Activated CD4-positive, alpha-beta T cell treated with anti-CD3 and anti-CD28 coated beads for 36 hours (primary cell): ENCODE results near the gene TLR9. TPM values are rescaled to one million over a fixed set of nuclear protein-coding genes. Genes with fewer than 3 reads are reported as not detected.
A peak's percentile ranks its signal among the peaks of the same experiment; 100 is the strongest.

Experiments
- ATAC-seq: fragments of 200-7000 bp; cut with Tn5 transposase; one replicate; pipeline ENCODE4 v1.10.0; 2021; ENCODE audit warnings: mild to moderate bottlenecking, moderate library complexity
- CTCF ChIA-PET: fragments of 350-600 bp; sonication (Branson Sonifier 250); formaldehyde crosslinking; loops from one replicate; lab custom pipeline; 2021; ENCODE audit warnings: antibody characterized with exemption; lab: Charles Lee
- POLR2A ChIA-PET: fragments of 350-600 bp; sonication (Branson Sonifier 250); formaldehyde crosslinking; loops from one replicate; lab custom pipeline; 2021; ENCODE audit warnings: antibody characterized with exemption, inconsistent platforms; lab: Charles Lee
- DNase-seq: peaks from one replicate; pipeline ENCODE4 v3.0.0-alpha.2; 2020
- H3K27ac Mint-ChIP-seq: one replicate; pipeline ENCODE4 v1.8.0; 2021; ENCODE audit warnings: mixed read lengths
- H3K27me3 Mint-ChIP-seq: one replicate; pipeline ENCODE4 v1.8.0; 2021; ENCODE audit warnings: mixed read lengths
- H3K36me3 Mint-ChIP-seq: one replicate; pipeline ENCODE4 v1.8.0; 2021; ENCODE audit warnings: low read depth, mixed read lengths
- H3K4me1 Mint-ChIP-seq: one replicate; pipeline ENCODE4 v1.8.0; 2021; ENCODE audit warnings: mixed read lengths
- H3K4me3 Mint-ChIP-seq: one replicate; pipeline ENCODE4 v1.8.0; 2021; ENCODE audit warnings: mild to moderate bottlenecking, moderate library complexity, mixed read lengths
- H3K9me3 Mint-ChIP-seq: one replicate; pipeline ENCODE4 v1.8.0; 2021; ENCODE audit warnings: low read depth, mixed read lengths
- intact Hi-C, 2 experiments: fragments of 100-400 bp; cut with DNase I in 1 of 2; cut with micrococcal nuclease in 1 of 2; formaldehyde crosslinking; loops; one replicate each; pipeline versions ENCODE4 v1.14.2 to v1.15.1; 2022 to 2024; cut with DNase I, micrococcal nuclease
- total RNA-seq, 2 experiments: library from RNA; stranded (reverse); gene quantifications; one replicate each; pipeline ENCODE4 v1.2.3, GENCODE V29; 2021

TLR9 gene
- total RNA-seq, 2 experiments from 2014 or later, result 0.59 to 0.74 TPM

DNA sequence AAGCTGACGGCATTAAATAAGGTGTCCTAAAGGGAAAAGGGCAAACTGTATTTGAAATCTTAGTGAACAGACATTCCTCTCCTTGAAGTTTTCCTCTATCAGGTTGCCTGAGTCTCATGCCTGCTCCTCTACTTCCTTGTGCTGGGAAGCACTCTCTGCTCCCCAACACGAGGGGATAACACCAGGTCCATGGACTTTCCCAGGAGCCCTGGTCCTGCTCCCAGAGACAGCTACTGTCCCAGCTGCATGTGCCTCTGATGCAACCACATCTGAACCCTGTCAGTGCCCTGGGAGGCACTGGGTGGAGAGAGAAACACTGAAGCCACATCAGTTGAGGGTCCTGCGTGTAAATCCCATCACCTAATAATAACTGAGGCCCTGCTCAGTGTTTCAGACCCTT, 7.4 kb downstream of the TLR9 start:
- ChIA-PET CTCF (interaction anchor here (1.2 to 11.1 kb wide), 8 partner anchors 12 to 137 kb away, joined by 3 to 191 read pairs (median 4); partner anchors contain the start of gene TWF2), POLR2A (interaction anchor here (0.6 kb wide), 1 partner anchor 16 kb away, joined by 3 read pairs; no protein-coding TSS in a partner anchor)
- H3K9me3 Mint-ChIP-seq, result no peaks in the 10 kb centered on the region
- intact Hi-C loops, result no loop called here
- no peak overlapping the region for H3K4me3 Mint-ChIP-seq
- no peaks in the 10 kb centered on the region for H3K27me3 Mint-ChIP-seq
- DNase-seq (peak; percentile 12), ATAC-seq (no peak)
- H3K36me3 Mint-ChIP-seq, result peaks cover 28% of the 10 kb centered on the region
- peaks cover 61% of the 10 kb centered on the region for H3K4me1 Mint-ChIP-seq
- peak overlapping the region; percentile 85 for H3K27ac Mint-ChIP-seq

DNA sequence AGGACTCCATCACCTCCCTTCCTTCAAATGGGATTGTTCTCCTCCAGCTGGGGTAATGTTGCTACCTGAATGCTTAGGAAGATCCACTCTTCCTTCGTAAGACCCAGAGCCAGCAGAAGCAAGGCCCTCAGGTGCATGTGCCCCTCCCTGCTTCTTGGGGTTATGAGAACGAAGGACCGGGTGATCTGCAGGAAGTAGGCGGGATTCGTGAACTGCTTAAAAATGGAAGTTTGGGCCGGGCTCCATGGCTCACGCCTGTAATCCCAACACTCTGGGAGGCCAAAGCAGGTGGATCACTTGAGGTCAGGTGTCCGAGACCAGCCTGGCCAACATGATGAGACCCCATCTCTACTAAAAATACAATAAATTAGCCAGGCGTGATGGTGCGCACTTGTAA, 8.0 kb downstream of the TLR9 start:
- Mint-ChIP-seq H3K9me3 (no peaks in the 10 kb centered on the region), H3K27ac (peak overlapping the region; percentile 85), H3K4me1 (peaks cover 54% of the 10 kb centered on the region), H3K27me3 (no peaks in the 10 kb centered on the region), H3K36me3 (peaks cover 34% of the 10 kb centered on the region), H3K4me3 (peak overlapping the region; percentile 21)
- intact Hi-C loops, result no loop called here
- CTCF ChIA-PET, result interaction anchor here (0.8 to 11.1 kb wide), 13 partner anchors 8 to 195 kb away, joined by 3 to 191 read pairs (median 4); partner anchors contain the start of gene TLR9
- POLR2A ChIA-PET, result no interaction called here
- ATAC-seq, result peak; percentile 15
- DNase-seq, result no peak

DNA sequence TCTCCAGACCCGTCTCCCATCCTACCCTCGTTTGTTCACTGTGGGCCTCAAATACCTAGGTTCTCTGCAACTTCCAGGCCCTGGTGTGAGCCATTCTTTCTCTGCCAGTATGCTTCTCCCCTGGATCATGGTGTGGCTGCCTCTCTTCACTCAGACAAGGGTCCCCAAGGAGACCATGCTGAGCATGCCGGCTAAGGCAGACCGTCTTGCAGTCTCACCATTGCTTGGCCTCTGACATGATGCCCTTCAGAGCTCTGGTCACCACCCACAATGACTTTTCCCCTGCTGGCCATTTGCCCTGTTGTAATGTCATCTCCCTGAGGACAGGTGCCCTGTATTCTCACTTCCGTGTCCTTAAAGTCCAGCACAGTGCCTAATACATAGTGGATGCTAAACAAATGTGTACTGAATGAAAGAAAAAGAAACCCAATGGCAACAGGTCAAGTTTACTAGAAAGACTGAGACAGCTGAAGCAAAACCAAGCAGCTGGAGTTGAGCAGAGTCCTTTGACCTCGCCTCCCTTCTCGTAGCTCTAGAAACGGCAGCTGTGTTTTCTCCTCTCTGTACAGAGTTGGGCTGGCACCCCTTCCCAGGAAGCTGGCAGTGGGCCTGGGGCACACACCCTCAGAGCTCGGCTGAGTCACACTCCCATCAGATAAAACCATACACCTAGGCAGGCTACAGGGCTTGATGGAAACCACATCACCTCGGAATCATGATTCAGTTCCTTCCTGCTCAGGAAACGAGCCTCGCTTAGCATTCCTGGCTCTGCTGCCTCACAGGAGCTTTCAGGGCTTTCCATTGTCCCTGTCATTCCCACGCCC, 8.6 kb downstream of the TLR9 start:
- intact Hi-C loops, result no loop called here
- CTCF ChIA-PET, result interaction anchor here (0.6 to 11.1 kb wide), 14 partner anchors 9 to 310 kb away, joined by 3 to 191 read pairs (median 4); partner anchors contain the start of gene TLR9

DNA sequence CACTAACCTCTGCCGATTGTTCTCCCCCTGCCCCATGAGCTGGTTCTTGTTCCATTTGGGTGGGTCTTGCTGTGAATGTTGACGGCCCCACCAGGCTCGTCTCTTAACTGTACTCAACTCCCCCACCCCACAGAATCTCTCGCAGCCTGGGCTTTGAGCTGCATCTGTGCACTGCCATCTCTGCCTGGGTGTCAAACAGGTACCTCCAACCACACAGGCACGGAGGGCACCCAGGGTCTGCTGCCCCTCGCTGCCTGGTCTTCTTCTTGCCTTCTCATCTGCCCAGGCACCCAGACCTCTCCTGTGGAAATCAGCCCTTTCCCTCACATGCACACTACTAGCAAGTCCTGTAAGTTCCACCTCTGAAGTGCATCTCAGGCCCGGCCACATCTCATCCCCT, 10.1 kb downstream of the TLR9 start:
- no peak overlapping the region for H3K4me3 Mint-ChIP-seq
- H3K27ac Mint-ChIP-seq, result peak overlapping the region; percentile 13
- intact Hi-C loops, result no loop called here
- H3K27me3 Mint-ChIP-seq, result no peaks in the 10 kb centered on the region
- POLR2A ChIA-PET, result interaction anchor here (0.5 kb wide), 1 partner anchor 15 kb away, joined by 3 read pairs; no protein-coding TSS in a partner anchor
- ATAC-seq (no peak), DNase-seq (no peak)
- CTCF ChIA-PET, result interaction anchor here (0.6 to 11.1 kb wide), 2 partner anchors 21 to 123 kb away, joined by 3 to 191 read pairs; no protein-coding TSS in a partner anchor
- peaks cover 43% of the 10 kb centered on the region for H3K36me3 Mint-ChIP-seq
- peaks cover 36% of the 10 kb centered on the region for H3K4me1 Mint-ChIP-seq
- H3K9me3 Mint-ChIP-seq, result no peaks in the 10 kb centered on the region

More for the DNA sequence above, 8.6 kb downstream of the TLR9 start:
- ATAC-seq (peak; percentile 68), DNase-seq (peak; percentile 66)
- POLR2A ChIA-PET, result interaction anchor here (1.0 kb wide), 1 partner anchor 14 kb away, joined by 3 read pairs; no protein-coding TSS in a partner anchor
- H3K27me3 Mint-ChIP-seq, result no peaks in the 10 kb centered on the region
- peaks cover 48% of the 10 kb centered on the region for H3K4me1 Mint-ChIP-seq
- H3K27ac Mint-ChIP-seq, result peak overlapping the region; percentile 85
- H3K9me3 Mint-ChIP-seq, result no peaks in the 10 kb centered on the region
- H3K36me3 Mint-ChIP-seq, result peaks cover 40% of the 10 kb centered on the region
- H3K4me3 Mint-ChIP-seq, result peak overlapping the region; percentile 21

DNA sequence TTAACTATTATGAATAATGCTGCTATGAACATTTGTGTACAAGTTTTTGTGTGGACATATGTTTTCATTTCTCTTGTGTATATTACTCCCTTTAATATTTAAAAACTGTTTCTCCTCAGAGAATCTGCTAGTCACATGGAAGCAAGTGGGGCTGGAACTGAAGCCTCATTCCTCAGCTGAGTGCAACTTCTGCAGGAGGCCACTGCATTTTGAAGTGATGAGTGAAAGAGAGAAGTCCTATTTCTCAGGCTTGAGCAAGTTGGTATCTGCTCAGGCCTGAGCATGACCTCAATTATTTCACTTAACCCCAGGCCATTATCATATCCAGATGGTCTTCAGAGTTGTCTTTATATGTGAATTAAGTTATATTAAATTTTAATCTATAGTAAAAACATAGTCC, 11.5 kb downstream of the TLR9 start:
- no peaks in the 10 kb centered on the region for H3K9me3 Mint-ChIP-seq
- no peak overlapping the region for H3K4me3 Mint-ChIP-seq
- no peak overlapping the region for H3K27ac Mint-ChIP-seq
- ATAC-seq, result no peak
- POLR2A ChIA-PET, result no interaction called here
- peaks cover 54% of the 10 kb centered on the region for H3K36me3 Mint-ChIP-seq
- DNase-seq, result no peak
- intact Hi-C loops, result no loop called here
- no peaks in the 10 kb centered on the region for H3K27me3 Mint-ChIP-seq
- CTCF ChIA-PET, result interaction anchor here (1.6 to 2.1 kb wide), 2 partner anchors 9 to 125 kb away, joined by 4 to 9 read pairs; no protein-coding TSS in a partner anchor
- H3K4me1 Mint-ChIP-seq, result peaks cover 29% of the 10 kb centered on the region

DNA sequence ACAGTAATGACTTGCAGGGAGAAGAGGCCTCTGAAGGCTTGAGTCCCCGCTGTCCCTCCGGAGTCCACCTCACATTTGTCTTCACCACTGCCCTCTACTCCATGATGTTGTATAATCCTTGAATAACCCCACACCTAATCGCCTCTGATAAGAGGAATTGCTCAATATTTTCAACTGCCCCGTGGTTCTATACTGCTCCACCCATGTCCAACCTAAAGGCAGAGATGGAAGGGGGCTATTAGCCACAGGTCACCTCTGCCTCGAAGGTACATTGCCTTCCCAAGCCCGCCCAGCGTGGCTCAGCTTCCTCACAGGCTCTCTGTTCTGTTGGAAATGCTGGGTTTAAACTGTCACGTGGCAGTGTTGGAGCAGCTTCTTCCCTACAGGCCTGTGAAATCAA, 12.4 kb downstream of the TLR9 start:
- DNase-seq, result no peak
- intact Hi-C loops, result no loop called here
- ATAC-seq, result no peak
- H3K9me3 Mint-ChIP-seq, result no peaks in the 10 kb centered on the region
- CTCF ChIA-PET, result interaction anchor here (1.6 to 2.1 kb wide), 2 partner anchors 8 to 126 kb away, joined by 4 to 9 read pairs; no protein-coding TSS in a partner anchor
- H3K27me3 Mint-ChIP-seq, result no peaks in the 10 kb centered on the region
- peaks cover 59% of the 10 kb centered on the region for H3K36me3 Mint-ChIP-seq
- POLR2A ChIA-PET, result no interaction called here
- no peak overlapping the region for H3K4me3 Mint-ChIP-seq
- no peak overlapping the region for H3K27ac Mint-ChIP-seq
- H3K4me1 Mint-ChIP-seq, result peaks cover 21% of the 10 kb centered on the region

DNA sequence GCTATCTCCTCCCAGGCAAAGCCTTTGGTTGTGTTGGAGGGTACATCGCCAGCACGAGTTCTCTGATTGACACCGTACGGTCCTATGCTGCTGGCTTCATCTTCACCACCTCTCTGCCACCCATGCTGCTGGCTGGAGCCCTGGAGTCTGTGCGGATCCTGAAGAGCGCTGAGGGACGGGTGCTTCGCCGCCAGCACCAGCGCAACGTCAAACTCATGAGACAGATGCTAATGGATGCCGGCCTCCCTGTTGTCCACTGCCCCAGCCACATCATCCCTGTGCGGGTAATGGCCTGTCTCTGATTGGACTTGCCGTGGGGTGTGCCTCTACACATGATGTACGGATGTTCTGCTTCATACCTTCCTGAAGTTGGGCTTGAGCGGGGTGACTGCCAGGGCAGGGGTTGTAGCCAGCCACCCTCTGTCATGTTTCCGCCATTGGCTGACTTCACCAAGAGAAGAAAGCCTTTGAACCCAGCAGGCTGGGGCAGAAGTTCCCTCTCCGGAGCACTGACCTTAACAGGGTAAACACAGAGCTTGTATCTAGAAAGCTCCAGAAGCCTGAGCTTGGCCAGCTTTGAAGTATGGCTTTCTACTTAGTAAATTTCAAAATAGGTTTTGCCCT, 14.1 kb downstream of the TLR9 start:
- Mint-ChIP-seq H3K27ac (no peak overlapping the region), H3K4me3 (no peak overlapping the region), H3K4me1 (peaks cover 4% of the 10 kb centered on the region), H3K27me3 (no peaks in the 10 kb centered on the region), H3K9me3 (no peaks in the 10 kb centered on the region), H3K36me3 (peaks cover 65% of the 10 kb centered on the region)
- ATAC-seq, result no peak
- DNase-seq, result no peak
- POLR2A ChIA-PET, result interaction anchor here (0.5 kb wide), 1 partner anchor 16 kb away, joined by 3 read pairs; no protein-coding TSS in a partner anchor
- intact Hi-C loops, result no loop called here
- CTCF ChIA-PET, result interaction anchor here (0.9 to 12.5 kb wide), 3 partner anchors 8 to 30 kb away, joined by 3 to 120 read pairs (median 3); no protein-coding TSS in a partner anchor

DNA sequence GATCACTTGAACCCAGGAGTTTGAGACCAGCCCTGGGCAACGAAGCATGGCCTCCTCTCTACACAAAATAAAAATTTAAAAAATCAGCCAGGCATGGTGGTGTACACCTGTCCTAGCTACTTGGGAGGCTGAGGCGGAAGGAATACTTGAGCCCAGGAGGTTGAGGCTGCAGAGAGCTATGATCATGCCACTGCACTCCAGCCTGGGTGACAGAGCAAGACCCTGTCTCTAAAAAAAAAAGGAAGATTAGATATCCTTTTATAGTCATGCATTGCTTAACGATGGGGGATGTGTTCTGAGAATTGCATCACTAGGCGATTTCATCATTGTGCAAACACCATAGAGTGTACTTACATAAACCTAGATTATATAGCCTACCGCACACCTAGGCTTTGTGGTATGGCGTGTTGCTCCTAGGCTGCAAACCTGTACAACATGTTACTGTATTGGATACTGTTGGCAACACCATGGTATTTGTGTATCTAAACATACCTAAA, 14.8 kb downstream of the TLR9 start:
- intact Hi-C loops, result no loop called here
- ChIA-PET CTCF (interaction anchor here (12.5 kb wide), 1 partner anchor 9 kb away, joined by 120 read pairs; no protein-coding TSS in a partner anchor), POLR2A (interaction anchor here (0.5 kb wide), 1 partner anchor 15 kb away, joined by 3 read pairs; no protein-coding TSS in a partner anchor)
- no peak overlapping the region for H3K4me3 Mint-ChIP-seq
- DNase-seq (no peak), ATAC-seq (no peak)
- peaks cover 71% of the 10 kb centered on the region for H3K36me3 Mint-ChIP-seq
- no peaks in the 10 kb centered on the region for H3K4me1 Mint-ChIP-seq
- no peaks in the 10 kb centered on the region for H3K27me3 Mint-ChIP-seq
- no peak overlapping the region for H3K27ac Mint-ChIP-seq
- H3K9me3 Mint-ChIP-seq, result no peaks in the 10 kb centered on the region

DNA sequence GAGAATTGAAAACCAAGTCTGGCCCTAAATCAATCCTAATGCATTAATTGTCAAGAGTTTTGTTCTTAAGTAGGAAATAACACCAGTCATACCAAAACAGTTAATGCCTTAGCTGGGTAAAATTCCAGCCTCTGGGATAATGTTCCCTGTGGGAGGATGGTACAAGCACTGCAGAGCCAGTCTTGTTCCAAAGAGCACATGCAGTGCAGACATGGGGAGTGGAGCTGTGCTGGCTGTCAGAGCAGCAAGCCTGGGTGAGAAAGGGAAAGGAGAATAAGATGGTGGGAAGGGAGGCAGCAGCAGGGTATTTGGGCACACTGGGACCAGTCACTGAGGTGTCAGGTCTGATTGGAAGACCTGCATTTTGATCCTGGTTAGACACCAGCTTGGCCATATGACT, 15.4 kb downstream of the TLR9 start:
- no peak overlapping the region for H3K4me3 Mint-ChIP-seq
- H3K4me1 Mint-ChIP-seq, result no peaks in the 10 kb centered on the region
- H3K36me3 Mint-ChIP-seq, result peaks cover 70% of the 10 kb centered on the region
- H3K27me3 Mint-ChIP-seq, result no peaks in the 10 kb centered on the region
- ChIA-PET POLR2A (no interaction called here), CTCF (interaction anchor here (12.5 kb wide), 1 partner anchor 10 kb away, joined by 120 read pairs; no protein-coding TSS in a partner anchor)
- H3K27ac Mint-ChIP-seq, result no peak overlapping the region
- intact Hi-C loops, result no loop called here
- DNase-seq (no peak), ATAC-seq (no peak)
- H3K9me3 Mint-ChIP-seq, result no peaks in the 10 kb centered on the region

DNA sequence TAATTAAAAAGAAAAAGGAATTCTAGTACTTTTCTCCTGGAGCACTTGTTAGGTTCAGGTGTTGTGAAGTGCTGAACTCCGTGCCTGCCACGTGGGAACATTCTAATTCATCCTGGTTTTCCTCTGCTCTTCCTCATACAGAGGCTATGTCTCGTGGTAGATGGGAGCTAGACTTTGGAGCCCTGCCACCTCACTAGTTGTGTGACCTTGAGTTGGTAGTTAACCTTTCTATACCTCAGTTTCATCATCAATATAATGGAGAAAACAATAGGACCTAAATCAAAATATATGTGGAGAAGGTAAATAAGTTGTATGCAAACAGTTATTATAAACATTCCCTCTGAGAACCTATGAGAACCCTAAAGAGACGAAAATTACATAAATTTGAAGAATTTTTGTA, 16.9 kb downstream of the TLR9 start:
- ChIA-PET POLR2A (no interaction called here), CTCF (interaction anchor here (0.7 to 12.5 kb wide), 5 partner anchors 11 to 198 kb away, joined by 3 to 120 read pairs (median 4); no protein-coding TSS in a partner anchor)
- no peaks in the 10 kb centered on the region for H3K9me3 Mint-ChIP-seq
- H3K27ac Mint-ChIP-seq, result no peak overlapping the region
- peaks cover 70% of the 10 kb centered on the region for H3K36me3 Mint-ChIP-seq
- H3K27me3 Mint-ChIP-seq, result no peaks in the 10 kb centered on the region
- H3K4me3 Mint-ChIP-seq, result no peak overlapping the region
- H3K4me1 Mint-ChIP-seq, result peaks cover 7% of the 10 kb centered on the region
- no peak for DNase-seq
- intact Hi-C loops, result no loop called here
- ATAC-seq, result no peak
